Upper lobe of left lung (tissue), 4 donors: ENCODE data around the gene PITPNM2.

Source experiments
- CTCF ChIP-seq, 6 experiments: fragments of 450-650 bp in 4 of 6; fragments of 200-600 bp in 2 of 6; sonication (generic) in 2 of 6; IDR thresholded peaks; one replicate each; pipeline ENCODE4 v1.5.1; 2016 to 2019; ENCODE audit warnings: antibody characterized with exemption in 6 of 6
- POLR2AphosphoS5 ChIP-seq, 2 donors: sonication (generic); formaldehyde crosslinking; IDR thresholded peaks; one replicate each; pipeline ENCODE4 v1.5.1; 2017; ENCODE audit warnings: antibody characterized with exemption in 2 of 2

DNA sequence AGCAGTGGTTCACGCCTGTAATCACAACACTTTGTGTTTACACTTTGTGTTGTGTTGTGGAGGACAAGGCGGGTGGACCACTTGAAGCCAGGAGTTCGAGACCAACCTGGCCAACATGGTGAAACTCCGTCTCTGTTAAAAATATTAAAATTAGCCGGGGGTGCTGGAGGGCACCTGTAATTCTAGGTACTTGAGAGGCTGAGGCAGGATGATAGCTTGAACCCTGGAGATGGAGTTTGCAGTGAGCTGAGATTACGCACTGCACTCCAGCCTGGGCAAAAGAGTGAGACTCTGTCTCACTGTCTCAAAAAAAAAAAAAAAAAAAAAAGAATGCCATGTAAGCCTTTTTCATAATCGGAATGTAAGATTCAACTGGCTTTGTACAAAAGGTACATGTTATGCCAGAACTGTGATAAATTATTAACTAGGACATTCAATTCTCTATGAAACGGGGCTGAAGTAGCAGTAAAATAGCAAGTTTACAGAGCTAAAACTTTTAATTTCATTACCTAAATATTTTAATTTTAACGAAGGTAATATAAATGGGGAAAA is 13.9 kb upstream of the PITPNM2 start:
- TF ChIP-seq CTCF (IDR thresholded peaks at IDR 0.05) (no peak), POLR2AphosphoS5 (IDR thresholded peaks at IDR 0.05) (no peak)
